C4-2B (cell line): ENCODE data around the gene ROR2.
"Not testable (repeated sequence)": the region's sequence is repeated elsewhere in the genome, so short reads cannot be mapped to it uniquely, and the experiment has no call there.

ENCODE experiments used
- H3K27ac ChIP-seq: fragments of 450-650 bp; 2 replicates; pipeline ENCODE4 v1.5.1; 2017
- CTCF ChIP-seq: fragments of 450-650 bp; conservative IDR thresholded peaks from 2 replicates; pipeline ENCODE4 v1.5.1; 2017; ENCODE audit warnings: mild to moderate bottlenecking
- ZFX ChIP-seq: fragments of 450-650 bp; IDR thresholded peaks from 2 replicates; pipeline ENCODE4 v1.6.1; 2017

Gene ROR2

GRCh38 chr9:91532325-91532724 is 417.7 kb downstream of the ROR2 start:
- H3K27ac ChIP-seq: no peak overlapping the region
- TF ChIP-seq ZFX (no peak), CTCF (no peak)

DNA sequence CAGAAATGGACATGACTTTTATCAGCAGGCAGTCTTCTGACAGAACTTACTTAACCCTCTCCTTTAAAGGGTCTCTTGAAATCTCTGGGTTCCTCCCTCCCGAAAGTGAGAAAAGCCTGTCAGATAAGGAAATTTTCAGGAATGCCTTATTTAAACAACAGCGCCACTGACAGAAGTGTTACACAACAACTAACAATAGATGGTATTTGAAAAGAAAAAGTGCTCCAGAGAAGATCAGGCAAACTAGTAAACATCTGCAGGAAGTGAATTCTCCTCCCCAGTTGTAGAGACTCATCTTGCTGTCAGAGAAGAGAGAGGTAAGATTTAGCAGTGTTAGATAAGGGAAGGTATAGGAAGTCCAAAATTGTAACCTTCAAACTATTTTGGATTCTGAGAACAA is 419.2 kb downstream of the ROR2 start:
- TF ChIP-seq ZFX: no peak
- TF ChIP-seq CTCF: no peak
- no peak overlapping the region for H3K27ac ChIP-seq

DNA sequence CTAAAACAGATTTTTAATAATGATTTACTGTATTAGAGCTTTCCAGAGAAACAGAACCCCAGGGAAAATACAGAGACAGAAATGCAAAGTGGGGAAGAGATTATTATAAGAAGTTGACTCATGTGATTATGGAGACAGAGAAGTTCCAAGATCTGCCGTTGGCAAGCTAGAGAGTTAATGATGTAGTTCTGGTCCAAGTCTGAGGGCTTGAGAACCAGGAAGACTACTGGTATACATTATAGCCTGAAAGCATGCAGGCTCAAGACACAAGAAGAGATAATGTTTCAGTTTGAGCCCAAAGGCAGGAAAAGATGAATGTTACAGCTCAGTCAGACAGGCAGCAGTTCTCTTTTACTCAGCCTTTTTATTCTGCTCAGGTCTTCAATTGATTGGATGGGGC is 427.5 kb downstream of the ROR2 start:
- H3K27ac ChIP-seq: no peak overlapping the region
- TF ChIP-seq ZFX (no peak), CTCF (no peak)

GRCh38 chr9:91519520-91520277 is 430.3 kb downstream of the ROR2 start:
- TF ChIP-seq CTCF: no peak
- no peak for TF ChIP-seq ZFX
- H3K27ac ChIP-seq: no peak overlapping the region

DNA sequence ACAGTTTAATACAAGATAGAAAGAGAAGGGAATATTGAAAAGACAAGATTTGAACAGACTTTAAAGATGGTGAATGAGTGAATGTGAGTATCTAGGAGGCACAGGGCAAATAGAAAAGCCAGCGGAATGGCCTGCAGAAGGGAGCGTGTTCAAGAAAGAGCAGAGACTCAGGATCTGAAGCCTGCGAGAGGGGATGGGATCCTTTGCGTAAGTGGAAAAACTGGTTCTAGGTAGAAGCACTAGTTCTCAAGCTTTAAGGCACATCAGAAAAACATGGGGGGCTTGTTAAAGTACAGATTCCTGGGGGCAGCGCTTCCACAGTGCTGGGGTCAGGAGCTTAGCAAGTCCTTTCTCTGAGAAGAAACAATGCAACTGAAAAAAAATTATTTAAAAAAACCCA is 431.6 kb downstream of the ROR2 start:
- no peak overlapping the region for H3K27ac ChIP-seq
- no peak for TF ChIP-seq ZFX
- no peak for TF ChIP-seq CTCF

DNA sequence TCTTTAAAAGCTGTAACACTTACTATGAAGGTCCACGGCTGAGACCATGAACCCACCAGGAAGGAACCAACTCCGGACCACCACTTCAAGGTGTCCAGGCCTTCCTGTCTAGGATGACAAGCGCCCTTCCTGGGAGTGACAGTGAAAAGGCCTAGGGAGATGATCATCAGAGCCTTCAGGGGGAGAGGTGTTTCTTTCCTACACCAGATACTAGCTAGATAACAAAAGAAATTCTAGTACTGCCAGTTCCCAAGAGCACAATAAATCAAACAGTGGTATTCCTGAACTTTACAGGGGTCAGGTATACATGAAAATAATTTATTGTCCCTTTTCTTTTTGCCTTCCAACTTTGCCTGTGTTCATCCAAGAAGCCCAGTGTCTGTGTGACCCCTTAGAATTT is 432.2 kb downstream of the ROR2 start:
- no peak for TF ChIP-seq CTCF
- TF ChIP-seq ZFX: no peak
- H3K27ac ChIP-seq: no peak overlapping the region

GRCh38 chr9:91517332-91517731 is 432.7 kb downstream of the ROR2 start:
- H3K27ac ChIP-seq: not testable (repeated sequence)

- no peak overlapping the region for H3K27ac ChIP-seq
- TF ChIP-seq CTCF: no peak
- no peak for TF ChIP-seq ZFX
Observed at GRCh38 chr9:91516777-91517176, 433.3 kb downstream of the ROR2 start.
